H1 (cell line): ENCODE data around the gene INPP5A.

Experiments
- BRCA1 ChIP-seq: IDR thresholded peaks from 2 replicates; pipeline ENCODE4 v1.6.1; 2012; ENCODE audit warnings: low read depth, low read length, improper control_type of control experiment
- CHD2 ChIP-seq: IDR thresholded peaks from 2 replicates; pipeline ENCODE4 v1.6.1; 2012; ENCODE audit warnings: low read length, improper control_type of control experiment
- CREB1 ChIP-seq: IDR thresholded peaks from 2 replicates; pipeline ENCODE4 v1.6.1; 2012; ENCODE audit warnings: inconsistent platforms
- EP300 ChIP-seq, 2 experiments: IDR thresholded peaks; 1 replicate in 1 of 2; 2 replicates in 1 of 2; pipeline ENCODE4 v1.6.1; 2011 to 2012; ENCODE audit warnings: low read depth in 2 of 2, low read length in 2 of 2, mild to moderate bottlenecking in 2 of 2, borderline replicate concordance in 1 of 2, inconsistent platforms in 1 of 2, moderate library complexity in 1 of 2
- EZH2 ChIP-seq: fragments of 200-600 bp; sonication (generic); IDR thresholded peaks from 2 replicates; pipeline ENCODE4 v1.7.1; 2012; ENCODE audit warnings: low read depth, mild to moderate bottlenecking, moderate library complexity, low read length, inconsistent platforms; ENCODE audit not compliant: severe bottlenecking

DNA sequence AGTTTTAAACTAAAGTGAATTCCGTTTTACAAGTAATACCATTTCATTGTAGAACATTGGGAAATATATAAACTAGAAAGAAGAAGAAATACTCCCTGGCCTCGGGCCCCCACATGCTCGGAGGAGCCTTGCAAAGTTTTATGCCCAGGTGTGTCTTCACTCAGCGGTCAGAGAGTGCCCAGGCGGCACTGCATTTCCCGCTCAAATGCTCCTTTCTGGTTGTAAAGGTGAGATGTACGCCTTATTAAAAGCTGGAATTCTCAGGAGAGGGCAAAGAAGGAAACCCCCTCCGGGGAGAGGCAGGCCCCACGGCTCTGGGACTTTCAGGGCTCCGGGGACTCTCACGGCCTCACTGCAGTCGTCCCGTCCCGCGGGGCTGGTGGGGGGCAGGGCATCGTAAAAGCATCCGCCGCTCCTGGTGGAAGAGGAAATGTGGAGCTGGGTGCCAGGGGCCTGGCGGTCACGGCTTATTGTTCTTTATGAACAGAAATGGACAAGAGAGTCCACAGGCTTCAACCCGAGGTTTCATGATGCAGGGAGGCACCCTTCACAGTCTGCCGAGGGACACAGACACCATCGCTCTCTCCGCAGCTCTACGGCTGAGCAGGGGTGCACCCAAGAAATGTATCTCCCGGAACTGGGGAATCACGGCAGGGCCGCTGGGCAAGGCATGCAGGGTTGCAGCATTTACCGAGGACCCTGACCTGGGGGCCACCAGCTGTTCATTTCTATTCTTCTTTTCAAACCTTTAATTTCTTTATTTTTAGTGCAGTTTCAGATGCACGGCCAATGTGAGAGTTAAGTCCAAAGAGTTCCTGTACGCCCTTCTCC lies 47.7 kb upstream of the INPP5A start:
- TF ChIP-seq BRCA1: no peak
- no peak for TF ChIP-seq CHD2
- no peak for TF ChIP-seq EZH2
- TF ChIP-seq CREB1: no peak
- TF ChIP-seq EP300 (IDR thresholded peaks at IDR 0.05; ENCODE audit: borderline replicate concordance in 1 of 2, low read depth in 2 of 2, low read length in 2 of 2): no peak
